Fibroblast of lung (primary cell): ENCODE results near the gene SSBP3. TPM values are rescaled to one million over a fixed set of nuclear protein-coding genes. Genes with fewer than 3 reads are reported as not detected.

ENCODE experiments used
- DNase-seq, 2 donors: peaks; one replicate each; pipeline versions ENCODE4 v3.0.0 to v3.0.0-alpha.2; 2010; ENCODE audit warnings: low read depth in 2 of 2
- H2AFZ ChIP-seq: 2 replicates; pipeline ENCODE4 v1.5.1; 2012; ENCODE audit warnings: low read length, control low read depth, inconsistent platforms
- H3K27ac ChIP-seq: 2 replicates; pipeline ENCODE4 v1.5.1; 2011; ENCODE audit warnings: low read length, control low read depth; ENCODE audit not compliant: insufficient read depth
- H3K27me3 ChIP-seq: 2 replicates; pipeline ENCODE4 v1.5.1; 2011; ENCODE audit warnings: mild to moderate bottlenecking, low read length; ENCODE audit not compliant: control insufficient read depth, insufficient read depth
- H3K36me3 ChIP-seq: 2 replicates; pipeline ENCODE4 v1.5.1; 2011; ENCODE audit warnings: low read length; ENCODE audit not compliant: control insufficient read depth, insufficient read depth
- H3K4me1 ChIP-seq: 2 replicates; pipeline ENCODE4 v1.5.1; 2011; ENCODE audit warnings: low read length; ENCODE audit not compliant: control insufficient read depth, insufficient read depth; ENCODE audit errors: extremely low read depth
- H3K4me2 ChIP-seq: 2 replicates; pipeline ENCODE4 v1.5.1; 2011; ENCODE audit warnings: low read length, control low read depth; ENCODE audit not compliant: insufficient read depth; ENCODE audit errors: extremely low read depth
- H3K4me3 ChIP-seq, 4 experiments: fragments of 200-600 bp in 1 of 4; sonication (generic) in 1 of 4; replicated peaks in 1 of 4; 2 replicates each; pipeline ENCODE4 v1.5.1; 2011 to 2016; ENCODE audit warnings: low read length in 4 of 4, low read depth in 3 of 4, mild to moderate bottlenecking in 3 of 4, control low read depth in 2 of 4, inconsistent platforms in 1 of 4, mixed read lengths in 1 of 4; ENCODE audit not compliant: insufficient read depth in 1 of 4; ENCODE audit errors: control extremely low read depth in 1 of 4
- H3K79me2 ChIP-seq: 2 replicates; pipeline ENCODE4 v1.5.1; 2012; ENCODE audit warnings: mild to moderate bottlenecking, low read length, inconsistent platforms; ENCODE audit not compliant: control insufficient read depth, insufficient read depth
- H3K9ac ChIP-seq: 2 replicates; pipeline ENCODE4 v1.5.1; 2011; ENCODE audit warnings: mild to moderate bottlenecking, low read length, control low read depth; ENCODE audit not compliant: insufficient read depth
- H3K9me3 ChIP-seq: 2 replicates; pipeline ENCODE4 v1.5.1; 2012; ENCODE audit warnings: low read depth, low read length; ENCODE audit not compliant: control insufficient read depth, insufficient read depth
- H4K20me1 ChIP-seq: 2 replicates; pipeline ENCODE4 v1.5.1; 2011; ENCODE audit warnings: low read length; ENCODE audit not compliant: control insufficient read depth, insufficient read depth; ENCODE audit errors: extremely low read depth
- EZH2 ChIP-seq: IDR thresholded peaks from 2 replicates; pipeline ENCODE4 v1.5.1; 2012; ENCODE audit warnings: low read length, control low read depth, mild to moderate bottlenecking; ENCODE audit errors: missing control alignments
- polyA plus RNA-seq, 2 donors: library from polyadenylated mRNA; depleted of rRNA in 1 of 2; stranded (reverse) in 1 of 2; unstranded in 1 of 2; fragments of >200 nt; gene quantifications; 2 replicates each; pipeline ENCODE4 v1.2.1, GENCODE V29; 2011 to 2012; ENCODE audit warnings: missing spikeins in 1 of 2
- total RNA-seq: library from RNA; depleted of rRNA; stranded (reverse); fragments of >200 nt; gene quantifications from 2 replicates; pipeline ENCODE4 v1.2.1, GENCODE V29; 2014
- TF ChIP-seq, protein P1 (sequence below), 2 donors: IDR thresholded peaks in 1 of 2; conservative IDR thresholded peaks in 1 of 2; 1 replicate in 1 of 2; 2 replicates in 1 of 2; pipeline ENCODE4 v1.5.1; 2011 to 2012; ENCODE audit warnings: low read length in 2 of 2, control low read depth in 1 of 2, inconsistent platforms in 1 of 2, low read depth in 1 of 2, mild to moderate bottlenecking in 1 of 2

Gene SSBP3
- total and polyA plus RNA-seq, 2 donors (not counting 1 experiment from before 2014, with no cell fraction given): 9.4 to 26.4 TPM

- Histone ChIP-seq H3K27ac (no peak overlapping the region), H4K20me1 (no peaks in the 10 kb centered on the region), H3K36me3 (peaks cover 8% of the 10 kb centered on the region), H3K4me3 (no peak overlapping the region), H2AFZ (no peak overlapping the region), H3K4me2 (no peak overlapping the region), H3K9me3 (no peaks in the 10 kb centered on the region), H3K4me1 (no peaks in the 10 kb centered on the region), H3K79me2 (peaks cover 3% of the 10 kb centered on the region), H3K27me3 (no peaks in the 10 kb centered on the region), H3K9ac (no peak overlapping the region)
- TF ChIP-seq EZH2: no peak
- TF ChIP-seq, protein P1, sequence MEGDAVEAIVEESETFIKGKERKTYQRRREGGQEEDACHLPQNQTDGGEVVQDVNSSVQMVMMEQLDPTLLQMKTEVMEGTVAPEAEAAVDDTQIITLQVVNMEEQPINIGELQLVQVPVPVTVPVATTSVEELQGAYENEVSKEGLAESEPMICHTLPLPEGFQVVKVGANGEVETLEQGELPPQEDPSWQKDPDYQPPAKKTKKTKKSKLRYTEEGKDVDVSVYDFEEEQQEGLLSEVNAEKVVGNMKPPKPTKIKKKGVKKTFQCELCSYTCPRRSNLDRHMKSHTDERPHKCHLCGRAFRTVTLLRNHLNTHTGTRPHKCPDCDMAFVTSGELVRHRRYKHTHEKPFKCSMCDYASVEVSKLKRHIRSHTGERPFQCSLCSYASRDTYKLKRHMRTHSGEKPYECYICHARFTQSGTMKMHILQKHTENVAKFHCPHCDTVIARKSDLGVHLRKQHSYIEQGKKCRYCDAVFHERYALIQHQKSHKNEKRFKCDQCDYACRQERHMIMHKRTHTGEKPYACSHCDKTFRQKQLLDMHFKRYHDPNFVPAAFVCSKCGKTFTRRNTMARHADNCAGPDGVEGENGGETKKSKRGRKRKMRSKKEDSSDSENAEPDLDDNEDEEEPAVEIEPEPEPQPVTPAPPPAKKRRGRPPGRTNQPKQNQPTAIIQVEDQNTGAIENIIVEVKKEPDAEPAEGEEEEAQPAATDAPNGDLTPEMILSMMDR (conservative IDR thresholded peaks at IDR 0.05 in 1 of 2, IDR thresholded peaks at IDR 0.05 in 1 of 2; ENCODE audit: low read depth in 1 of 2, low read length in 2 of 2): no peak
- no peak for DNase-seq
These were observed 8.2 kb downstream of the SSBP3 start for GRCh38 chr1:54397980-54398379.

DNA sequence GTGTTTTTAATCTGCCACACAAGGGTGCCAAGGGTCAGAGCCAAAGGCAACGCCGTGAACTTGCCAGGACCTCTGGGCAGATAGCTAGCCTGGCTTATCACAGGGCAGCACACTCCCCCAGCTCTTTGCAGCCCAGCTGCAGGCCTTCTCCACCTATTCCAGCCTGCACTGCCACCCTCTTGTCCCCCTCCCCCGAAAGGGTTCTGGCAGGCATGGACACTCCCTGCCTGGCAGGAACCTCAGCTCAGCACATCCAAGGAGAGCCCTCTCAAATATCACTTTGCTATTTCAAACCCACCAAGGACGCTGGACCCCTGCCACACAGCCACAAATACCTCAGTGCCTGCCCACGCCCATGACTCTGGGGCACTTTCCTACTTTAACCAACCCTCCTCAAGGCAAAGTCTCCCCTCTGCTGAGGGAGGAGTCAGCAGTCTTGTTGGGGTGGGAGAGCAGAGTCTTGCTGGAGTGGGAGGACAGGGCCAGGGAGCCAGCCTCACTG is 9.1 kb downstream of the SSBP3 start:
- no peak overlapping the region for H3K4me3 ChIP-seq
- no peak overlapping the region for H3K4me2 ChIP-seq
- H3K79me2 ChIP-seq: no peaks in the 10 kb centered on the region
- H4K20me1 ChIP-seq: no peaks in the 10 kb centered on the region
- H3K4me1 ChIP-seq: no peaks in the 10 kb centered on the region
- no peak for DNase-seq
- H3K27ac ChIP-seq: no peak overlapping the region
- H2AFZ ChIP-seq: no peak overlapping the region
- no peak overlapping the region for H3K9ac ChIP-seq
- peaks cover 11% of the 10 kb centered on the region for H3K36me3 ChIP-seq
- no peaks in the 10 kb centered on the region for H3K9me3 ChIP-seq
- TF ChIP-seq, protein P1 (conservative IDR thresholded peaks at IDR 0.05 in 1 of 2, IDR thresholded peaks at IDR 0.05 in 1 of 2; ENCODE audit: low read depth in 1 of 2, low read length in 2 of 2): no peak
- TF ChIP-seq EZH2: no peak
- H3K27me3 ChIP-seq: no peaks in the 10 kb centered on the region

DNA sequence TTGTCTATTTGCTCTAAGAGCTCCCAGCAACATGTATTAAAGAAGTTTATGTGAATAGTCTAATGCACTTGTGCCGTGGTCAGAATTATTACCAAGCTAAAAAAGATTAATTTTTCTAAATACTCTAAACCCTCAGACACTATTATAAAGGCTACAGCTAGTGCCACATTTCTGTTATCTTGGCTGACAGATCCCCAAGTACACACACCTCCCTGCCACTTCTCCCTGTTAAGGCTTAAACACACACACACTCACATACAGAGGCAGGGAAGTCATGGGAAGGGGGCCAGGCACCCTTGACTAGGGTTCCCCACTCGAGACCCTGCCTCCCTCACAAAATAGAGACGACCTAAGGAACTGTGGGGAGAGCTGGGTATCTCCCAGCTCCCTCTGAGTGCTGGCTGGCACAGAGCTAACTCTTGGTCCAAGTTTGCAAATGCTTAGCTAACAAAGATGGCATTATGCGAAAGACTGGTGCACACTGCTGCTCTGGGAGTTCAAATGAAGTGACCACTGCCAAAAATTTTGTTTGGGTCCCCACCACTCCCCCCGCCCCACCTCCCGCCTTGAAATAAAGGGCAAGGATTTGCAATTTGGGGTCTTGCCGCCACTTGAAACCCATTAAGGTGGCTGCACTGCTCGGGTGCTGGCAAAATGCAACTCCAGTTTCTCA is 9.8 kb downstream of the SSBP3 start:
- no peak for DNase-seq

More for the DNA sequence above, 9.8 kb downstream of the SSBP3 start:
- H3K4me1 ChIP-seq: no peaks in the 10 kb centered on the region
- no peak overlapping the region for H3K27ac ChIP-seq
- H3K36me3 ChIP-seq: peaks cover 12% of the 10 kb centered on the region
- no peak overlapping the region for H3K4me2 ChIP-seq
- H4K20me1 ChIP-seq: no peaks in the 10 kb centered on the region
- H3K9ac ChIP-seq: no peak overlapping the region
- H3K4me3 ChIP-seq: no peak overlapping the region
- H3K9me3 ChIP-seq: no peaks in the 10 kb centered on the region
- H3K27me3 ChIP-seq: no peaks in the 10 kb centered on the region
- TF ChIP-seq, protein P1 (conservative IDR thresholded peaks at IDR 0.05 in 1 of 2, IDR thresholded peaks at IDR 0.05 in 1 of 2; ENCODE audit: low read depth in 1 of 2, low read length in 2 of 2): no peak
- TF ChIP-seq EZH2: no peak
- no peak overlapping the region for H2AFZ ChIP-seq
- H3K79me2 ChIP-seq: no peaks in the 10 kb centered on the region
